CD4-positive, alpha-beta T cell treated with Interleukin-10 for 1 hour (primary cell): ENCODE results near the gene RFX3.
"Not testable (repeated sequence)": the region's sequence is repeated elsewhere in the genome, so short reads cannot be mapped to it uniquely, and the experiment has no call there.

Experiments used
- DNase-seq: peaks from one replicate; pipeline ENCODE4 v3.0.0-alpha.2; 2020

The RFX3 gene

GRCh38 chr9:3342159-3342777 lies 183.5 kb downstream of the RFX3 start:
- no peak for DNase-seq

GRCh38 chr9:3337515-3338225 lies 188.1 kb downstream of the RFX3 start:
- no peak for DNase-seq

- DNase-seq = no peak
Measured at GRCh38 chr9:3336951-3337350, 188.8 kb downstream of the RFX3 start.

GRCh38 chr9:3332802-3333201 lies 193.0 kb downstream of the RFX3 start:
- DNase-seq = no peak

GRCh38 chr9:3331801-3332200 lies 194.0 kb downstream of the RFX3 start:
- no peak for DNase-seq

GRCh38 chr9:3330792-3331420 lies 194.9 kb downstream of the RFX3 start:
- no peak for DNase-seq

GRCh38 chr9:3329361-3329760 lies 196.4 kb downstream of the RFX3 start:
- no peak for DNase-seq

GRCh38 chr9:3323714-3324113 lies 202.1 kb downstream of the RFX3 start:
- DNase-seq = no peak

GRCh38 chr9:3321186-3321585 lies 204.6 kb downstream of the RFX3 start:
- DNase-seq = no peak

GRCh38 chr9:3312595-3312994 lies 213.2 kb downstream of the RFX3 start:
- not testable (repeated sequence) for DNase-seq

- DNase-seq = no peak
Measured at GRCh38 chr9:3308609-3309008, 217.2 kb downstream of the RFX3 start.

- DNase-seq = not testable (repeated sequence)
Measured at GRCh38 chr9:3304388-3304787, 221.4 kb downstream of the RFX3 start.

GRCh38 chr9:3299872-3300271 lies 225.9 kb downstream of the RFX3 start:
- no peak for DNase-seq

GRCh38 chr9:3296536-3296935 lies 229.3 kb downstream of the RFX3 start:
- no peak for DNase-seq

GRCh38 chr9:3292311-3292710 lies 233.5 kb downstream of the RFX3 start:
- no peak for DNase-seq

GRCh38 chr9:3290231-3290840 lies 235.5 kb downstream of the RFX3 start:
- no peak for DNase-seq

- DNase-seq = no peak
Measured at GRCh38 chr9:3288686-3289085, 237.1 kb downstream of the RFX3 start.

- DNase-seq = no peak
Measured at GRCh38 chr9:3285365-3286161, 240.2 kb downstream of the RFX3 start.

GRCh38 chr9:3282365-3282764 lies 243.4 kb downstream of the RFX3 start:
- no peak for DNase-seq

- no peak for DNase-seq
Measured at GRCh38 chr9:3281399-3281798, 244.4 kb downstream of the RFX3 start.

- no peak for DNase-seq
Measured at GRCh38 chr9:3277200-3277599, 248.6 kb downstream of the RFX3 start.

- DNase-seq = no peak
Measured at GRCh38 chr9:3271581-3271980, 254.2 kb downstream of the RFX3 start.

GRCh38 chr9:3271157-3271556 lies 254.6 kb downstream of the RFX3 start:
- no peak for DNase-seq
